ENCODE data around the gene ITSN2. TPM values are rescaled to one million over a fixed set of nuclear protein-coding genes. Genes with fewer than 3 reads are reported as not detected.

ITSN2 gene
- total and polyA plus RNA-seq, 12 donors: 35.1 to 108 (median 59.8) TPM

DNA sequence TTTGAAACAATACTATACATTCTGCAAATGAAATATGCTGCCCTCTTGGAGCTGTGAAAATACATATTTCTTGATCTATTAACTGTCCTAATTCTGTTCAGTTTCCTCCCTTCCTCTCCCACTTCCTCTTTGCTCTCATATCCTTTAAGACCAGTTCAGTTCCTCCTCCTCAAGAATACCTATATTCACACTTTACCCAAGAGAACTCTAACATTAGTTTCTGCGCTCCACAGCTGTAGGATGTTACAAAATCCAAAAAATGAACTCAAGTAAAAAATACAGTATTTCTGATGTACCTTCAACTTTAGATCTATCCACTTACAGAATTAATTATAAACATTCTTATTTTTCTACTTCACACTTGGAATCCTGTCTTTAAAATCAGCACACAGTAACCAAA, 5.4 kb downstream of the ITSN2 start:
- no peak for DNase-seq
- TF ChIP-seq, protein P1, sequence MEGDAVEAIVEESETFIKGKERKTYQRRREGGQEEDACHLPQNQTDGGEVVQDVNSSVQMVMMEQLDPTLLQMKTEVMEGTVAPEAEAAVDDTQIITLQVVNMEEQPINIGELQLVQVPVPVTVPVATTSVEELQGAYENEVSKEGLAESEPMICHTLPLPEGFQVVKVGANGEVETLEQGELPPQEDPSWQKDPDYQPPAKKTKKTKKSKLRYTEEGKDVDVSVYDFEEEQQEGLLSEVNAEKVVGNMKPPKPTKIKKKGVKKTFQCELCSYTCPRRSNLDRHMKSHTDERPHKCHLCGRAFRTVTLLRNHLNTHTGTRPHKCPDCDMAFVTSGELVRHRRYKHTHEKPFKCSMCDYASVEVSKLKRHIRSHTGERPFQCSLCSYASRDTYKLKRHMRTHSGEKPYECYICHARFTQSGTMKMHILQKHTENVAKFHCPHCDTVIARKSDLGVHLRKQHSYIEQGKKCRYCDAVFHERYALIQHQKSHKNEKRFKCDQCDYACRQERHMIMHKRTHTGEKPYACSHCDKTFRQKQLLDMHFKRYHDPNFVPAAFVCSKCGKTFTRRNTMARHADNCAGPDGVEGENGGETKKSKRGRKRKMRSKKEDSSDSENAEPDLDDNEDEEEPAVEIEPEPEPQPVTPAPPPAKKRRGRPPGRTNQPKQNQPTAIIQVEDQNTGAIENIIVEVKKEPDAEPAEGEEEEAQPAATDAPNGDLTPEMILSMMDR (IDR thresholded peaks at IDR 0.05): no peak
- TF ChIP-seq POLR2A (IDR thresholded peaks at IDR 0.05): no peak
- Histone ChIP-seq H3K27me3 (no peaks in the 10 kb centered on the region), H3K4me3 (no peak overlapping the region), H3K36me3 (replicated peaks in 1 of 2) (no peaks in the 10 kb centered on the region), H3K27ac (peak overlapping the region in 2 of 5 donors; percentile 8 to 13), H3K4me1 (replicated peaks in 1 of 2) (peaks cover 11 to 59% of the 10 kb centered on the region in 2 donors), H3K9me3 (replicated peaks in 1 of 3) (no peaks in the 10 kb centered on the region)
- intact Hi-C loops (cut with DNase I): no loop called here
- 75 to 95% (median 83%) methylated on average over 1 of the region's 1 CpG for whole genome bisulfite sequencing, 4 donors

DNA sequence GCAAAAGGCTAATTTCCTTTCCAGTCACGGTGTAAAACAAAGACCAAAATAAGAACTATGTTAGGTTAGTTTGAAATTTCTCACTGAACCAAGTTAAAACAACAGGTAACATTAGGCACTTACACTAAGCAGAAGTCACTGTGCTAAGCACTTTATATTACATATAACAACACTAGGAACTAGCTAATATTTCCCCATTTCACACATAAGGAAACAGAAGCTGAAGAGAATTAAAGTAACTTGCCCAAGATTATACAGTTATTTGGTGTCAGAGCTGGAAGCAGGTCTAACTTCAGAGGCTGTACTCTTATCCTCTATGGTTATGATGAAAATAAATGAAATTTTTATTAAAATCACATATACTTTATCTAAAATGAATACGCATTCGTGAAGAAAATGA, 5.9 kb downstream of the ITSN2 start:
- intact Hi-C loops (cut with DNase I): no loop called here
- no peaks in the 10 kb centered on the region for H3K9me3 ChIP-seq (replicated peaks in 1 of 3)
- no peak for DNase-seq
- H3K27me3 ChIP-seq: no peaks in the 10 kb centered on the region
- H3K4me1 ChIP-seq (replicated peaks in 1 of 2): peaks cover 11 to 59% of the 10 kb centered on the region in 2 donors
- no peaks in the 10 kb centered on the region for H3K36me3 ChIP-seq (replicated peaks in 1 of 2)
- no peak overlapping the region for H3K4me3 ChIP-seq
- H3K27ac ChIP-seq: peak overlapping the region in 2 of 5 donors; percentile 8 to 13
- no peak for TF ChIP-seq POLR2A (IDR thresholded peaks at IDR 0.05)
- TF ChIP-seq, protein P1 (IDR thresholded peaks at IDR 0.05): no peak
- 81 to 91% (median 86%) methylated on average over 3 of the region's 3 CpGs for WGBS, 4 donors

- Histone ChIP-seq H3K27me3 (no peaks in the 10 kb centered on the region), H3K4me3 (no peak overlapping the region), H3K4me1 (replicated peaks in 1 of 2) (peaks cover 11 to 57% of the 10 kb centered on the region in 2 donors), H3K36me3 (replicated peaks in 1 of 2) (no peaks in the 10 kb centered on the region), H3K27ac (peak overlapping the region in 1 of 5 donors; percentile 13), H3K9me3 (replicated peaks in 1 of 3) (no peaks in the 10 kb centered on the region)
- WGBS, 4 donors: 89 to 100% (median 97%) methylated on average over 1 of the region's 1 CpG
- no peak for DNase-seq
- intact Hi-C loops (cut with DNase I): no loop called here
- no peak for TF ChIP-seq POLR2A (IDR thresholded peaks at IDR 0.05)
- TF ChIP-seq, protein P1 (IDR thresholded peaks at IDR 0.05): no peak
These were observed 6.4 kb downstream of the ITSN2 start for GRCh38 chr2:24353973-24354372.

DNA sequence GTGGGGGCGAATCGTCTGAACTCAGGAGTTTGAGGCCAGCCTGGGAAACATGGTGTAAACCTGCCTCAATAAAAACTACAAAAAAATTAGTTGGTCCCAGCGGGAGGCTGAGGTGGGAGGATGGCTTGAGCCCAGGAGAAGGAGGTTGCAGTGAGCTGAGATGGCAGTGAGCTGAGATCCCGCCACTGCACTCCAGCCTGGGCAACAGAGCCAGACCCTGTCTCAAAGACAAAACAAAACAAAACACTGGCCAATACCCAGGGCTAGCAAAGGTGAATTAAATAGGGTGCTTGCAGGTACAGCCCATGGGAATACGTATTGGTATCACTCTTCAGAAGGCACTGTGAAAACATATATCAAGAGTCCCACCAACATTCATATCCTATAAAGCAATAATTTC, 7.0 kb downstream of the ITSN2 start:
- H3K9me3 ChIP-seq (replicated peaks in 1 of 3): no peaks in the 10 kb centered on the region
- no peak for DNase-seq
- no peaks in the 10 kb centered on the region for H3K27me3 ChIP-seq
- intact Hi-C loops (cut with DNase I): no loop called here
- no peak overlapping the region for H3K4me3 ChIP-seq
- H3K27ac ChIP-seq: no peak overlapping the region
- no peaks in the 10 kb centered on the region for H3K36me3 ChIP-seq (replicated peaks in 1 of 2)
- no peak for TF ChIP-seq POLR2A (IDR thresholded peaks at IDR 0.05)
- TF ChIP-seq, protein P1 (IDR thresholded peaks at IDR 0.05): no peak
- WGBS, 4 donors: 77 to 91% (median 86%) methylated on average over 5 of the region's 5 CpGs
- H3K4me1 ChIP-seq (replicated peaks in 1 of 2): peaks cover 7 to 51% of the 10 kb centered on the region in 2 donors
